MCF 10A (cell line): Measurements from ENCODE around the gene ACTRT2. TPM values are rescaled to one million over a fixed set of nuclear protein-coding genes. Genes with fewer than 3 reads are reported as not detected.

ENCODE experiments used
- BruUV-seq: library from RNA; stranded (reverse); fragments of 400-500 nt; replicated peaks from 2 replicates; lab custom pipeline; 2021; lab: Mats Ljungman, UMichigan
- CTCF ChIA-PET: fragments of 300-600 bp; sonication (Branson Sonifier 250); formaldehyde crosslinking; extraction: SDS; loops from one replicate; lab custom pipeline; 2021; ENCODE audit warnings: antibody characterized with exemption, inconsistent platforms; lab: Yijun Ruan, JAX
- POLR2A ChIA-PET: fragments of 300-600, 350-650 bp; sonication (Branson Sonifier 250); formaldehyde crosslinking; extraction: SDS; loops from one replicate; lab custom pipeline; 2020; ENCODE audit warnings: antibody characterized with exemption, inconsistent platforms; lab: Yijun Ruan, JAX
- DNase-seq: peaks from one replicate; pipeline ENCODE4 v3.0.0-alpha.2; 2018; ENCODE audit not compliant: unreplicated experiment
- H3K27ac Mint-ChIP-seq: one replicate; pipeline ENCODE4 v1.8.0; 2022; ENCODE audit warnings: mild to moderate bottlenecking, low read depth, mixed read lengths; ENCODE audit not compliant: unreplicated experiment
- H3K27me3 Mint-ChIP-seq: one replicate; pipeline ENCODE4 v1.8.0; 2022; ENCODE audit warnings: mixed read lengths; ENCODE audit not compliant: insufficient read depth, unreplicated experiment
- H3K36me3 Mint-ChIP-seq: one replicate; pipeline ENCODE4 v1.8.0; 2022; ENCODE audit warnings: mild to moderate bottlenecking, moderate library complexity, mixed read lengths; ENCODE audit not compliant: insufficient read depth, unreplicated experiment
- H3K4me1 Mint-ChIP-seq: one replicate; pipeline ENCODE4 v1.8.0; 2022; ENCODE audit warnings: mixed read lengths; ENCODE audit not compliant: insufficient read depth, unreplicated experiment
- H3K4me3 Mint-ChIP-seq: one replicate; pipeline ENCODE4 v1.8.0; 2022; ENCODE audit warnings: mild to moderate bottlenecking, moderate library complexity, mixed read lengths; ENCODE audit not compliant: unreplicated experiment
- H3K9me3 Mint-ChIP-seq: one replicate; pipeline ENCODE4 v1.8.0; 2022; ENCODE audit warnings: mixed read lengths; ENCODE audit not compliant: unreplicated experiment
- CTCF ChIP-seq: fragments of 200-600 bp; IDR thresholded peaks from one replicate; pipeline ENCODE4 v1.8.0; 2022; ENCODE audit warnings: antibody characterized with exemption, mild to moderate bottlenecking; ENCODE audit not compliant: unreplicated experiment
- intact Hi-C: fragments of 100-400 bp; cut with micrococcal nuclease; formaldehyde crosslinking; loops from 2 replicates; pipeline ENCODE4 v1.14.1; 2022
- total RNA-seq: library from RNA; stranded (reverse); gene quantifications from 2 replicates; pipeline ENCODE4 v1.2.3, GENCODE V29; 2022

The ACTRT2 gene
- total RNA-seq, 1 experiment from 2014 or later: not detected

GRCh38 chr1:3014050-3014440 lies 7.2 kb upstream of the ACTRT2 start:
- Mint-ChIP-seq H3K4me1 (no peaks in the 10 kb centered on the region), H3K4me3 (no peak overlapping the region), H3K9me3 (peaks cover 8% of the 10 kb centered on the region), H3K27me3 (no peaks in the 10 kb centered on the region), H3K27ac (no peak overlapping the region), H3K36me3 (peaks cover 6% of the 10 kb centered on the region)
- ChIA-PET POLR2A (no interaction called here), CTCF (interaction anchor here (0.6 kb wide), 1 partner anchor 57 kb away, joined by 3 read pairs; no protein-coding TSS in a partner anchor)
- no peak for TF ChIP-seq CTCF
- no peak for DNase-seq
- no TSS peak for BruUV-seq
- intact Hi-C loops: no loop called here

GRCh38 chr1:3014443-3015268 lies 6.6 kb upstream of the ACTRT2 start:
- peaks cover 8% of the 10 kb centered on the region for H3K9me3 Mint-ChIP-seq
- H3K36me3 Mint-ChIP-seq: peaks cover 6% of the 10 kb centered on the region
- ChIA-PET POLR2A (no interaction called here), CTCF (interaction anchor here (0.6 kb wide), 1 partner anchor 57 kb away, joined by 3 read pairs; no protein-coding TSS in a partner anchor)
- no peaks in the 10 kb centered on the region for H3K27me3 Mint-ChIP-seq
- BruUV-seq: no TSS peak
- TF ChIP-seq CTCF: no peak
- H3K4me1 Mint-ChIP-seq: no peaks in the 10 kb centered on the region
- intact Hi-C loops: no loop called here
- DNase-seq: no peak
- H3K27ac Mint-ChIP-seq: no peak overlapping the region
- no peak overlapping the region for H3K4me3 Mint-ChIP-seq

GRCh38 chr1:3015269-3015635 lies 6.0 kb upstream of the ACTRT2 start:
- POLR2A ChIA-PET: no interaction called here
- Mint-ChIP-seq H3K4me3 (no peak overlapping the region), H3K9me3 (peaks cover 8% of the 10 kb centered on the region), H3K36me3 (peaks cover 6% of the 10 kb centered on the region), H3K4me1 (no peaks in the 10 kb centered on the region), H3K27me3 (no peaks in the 10 kb centered on the region), H3K27ac (no peak overlapping the region)
- CTCF ChIA-PET: no interaction called here
- no peak for DNase-seq
- no TSS peak for BruUV-seq
- intact Hi-C loops: no loop called here
- no peak for TF ChIP-seq CTCF

- no peaks in the 10 kb centered on the region for H3K27me3 Mint-ChIP-seq
- peaks cover under 1% of the 10 kb centered on the region for H3K36me3 Mint-ChIP-seq
- H3K27ac Mint-ChIP-seq: no peak overlapping the region
- no peak for DNase-seq
- BruUV-seq: no TSS peak
- ChIA-PET POLR2A (no interaction called here), CTCF (no interaction called here)
- TF ChIP-seq CTCF: no peak
- no peak overlapping the region for H3K4me3 Mint-ChIP-seq
- intact Hi-C loops: no loop called here
- peaks cover 8% of the 10 kb centered on the region for H3K9me3 Mint-ChIP-seq
- H3K4me1 Mint-ChIP-seq: no peaks in the 10 kb centered on the region
Observed at GRCh38 chr1:3015744-3016143, 5.5 kb upstream of the ACTRT2 start.
